ENCODE measurements around the gene WNT2B. TPM values are rescaled to one million over a fixed set of nuclear protein-coding genes. Genes with fewer than 3 reads are reported as not detected.
"Not testable (repeated sequence)": the region's sequence is repeated elsewhere in the genome, so short reads cannot be mapped to it uniquely, and the experiment has no call there.

The WNT2B gene
- total RNA-seq, 1 donor, result 2.2 TPM

GRCh38 chr1:112470966-112471365 is 37.8 kb upstream of the WNT2B start:
- Histone ChIP-seq H3K9me3 (ENCODE audit: low read depth, low read length) (no peaks in the 10 kb centered on the region), H2AFZ (ENCODE audit: low read length) (no peak overlapping the region), H3K27ac (ENCODE audit: low read depth, low read length) (no peak overlapping the region), H3K4me2 (ENCODE audit: insufficient read depth, low read length) (no peak overlapping the region), H4K20me1 (ENCODE audit: insufficient read depth, low read length) (no peaks in the 10 kb centered on the region), H3K36me3 (ENCODE audit: insufficient read depth, low read length) (no peaks in the 10 kb centered on the region), H3K4me1 (ENCODE audit: insufficient read depth, low read length) (peaks cover 3% of the 10 kb centered on the region), H3K79me2 (ENCODE audit: insufficient read depth, low read length) (no peaks in the 10 kb centered on the region), H3K27me3 (ENCODE audit: insufficient read depth, low read length) (no peaks in the 10 kb centered on the region), H3K4me3 (ENCODE audit: insufficient read depth, low read length) (no peak overlapping the region)
- no peak for TF ChIP-seq CTCF (IDR thresholded peaks at IDR 0.05; ENCODE audit: extremely low read depth, low read depth, low read length)
- DNase-seq (ENCODE audit: insufficient read length, low spot score, missing footprints), result no peak

GRCh38 chr1:112472142-112472541 is 36.6 kb upstream of the WNT2B start:
- Histone ChIP-seq H3K36me3 (ENCODE audit: insufficient read depth, low read length) (no peaks in the 10 kb centered on the region), H3K27me3 (ENCODE audit: insufficient read depth, low read length) (no peaks in the 10 kb centered on the region), H3K9me3 (ENCODE audit: low read depth, low read length) (no peaks in the 10 kb centered on the region), H3K4me1 (ENCODE audit: insufficient read depth, low read length) (no peaks in the 10 kb centered on the region), H2AFZ (ENCODE audit: low read length) (no peak overlapping the region), H4K20me1 (ENCODE audit: insufficient read depth, low read length) (no peaks in the 10 kb centered on the region), H3K27ac (ENCODE audit: low read depth, low read length) (no peak overlapping the region), H3K4me2 (ENCODE audit: insufficient read depth, low read length) (no peak overlapping the region), H3K4me3 (ENCODE audit: insufficient read depth, low read length) (no peak overlapping the region), H3K79me2 (ENCODE audit: insufficient read depth, low read length) (no peaks in the 10 kb centered on the region)
- no peak for TF ChIP-seq CTCF (IDR thresholded peaks at IDR 0.05; ENCODE audit: extremely low read depth, low read depth, low read length)
- no peak for DNase-seq (ENCODE audit: insufficient read length, low spot score, missing footprints)

- Histone ChIP-seq H3K27ac (ENCODE audit: low read depth, low read length) (no peak overlapping the region), H2AFZ (ENCODE audit: low read length) (no peak overlapping the region), H3K4me2 (ENCODE audit: insufficient read depth, low read length) (no peak overlapping the region), H3K4me1 (ENCODE audit: insufficient read depth, low read length) (no peaks in the 10 kb centered on the region), H4K20me1 (ENCODE audit: insufficient read depth, low read length) (no peaks in the 10 kb centered on the region), H3K9me3 (ENCODE audit: low read depth, low read length) (peaks cover 6% of the 10 kb centered on the region), H3K79me2 (ENCODE audit: insufficient read depth, low read length) (no peaks in the 10 kb centered on the region), H3K4me3 (ENCODE audit: insufficient read depth, low read length) (no peak overlapping the region), H3K36me3 (ENCODE audit: insufficient read depth, low read length) (no peaks in the 10 kb centered on the region), H3K27me3 (ENCODE audit: insufficient read depth, low read length) (no peaks in the 10 kb centered on the region)
- no peak for TF ChIP-seq CTCF (IDR thresholded peaks at IDR 0.05; ENCODE audit: extremely low read depth, low read depth, low read length)
- DNase-seq (ENCODE audit: insufficient read length, low spot score, missing footprints), result no peak
These were observed 31.2 kb upstream of the WNT2B start for GRCh38 chr1:112477550-112477949.

- Histone ChIP-seq H3K79me2 (ENCODE audit: insufficient read depth, low read length) (no peaks in the 10 kb centered on the region), H3K27ac (ENCODE audit: low read depth, low read length) (no peak overlapping the region), H3K4me2 (ENCODE audit: insufficient read depth, low read length) (no peak overlapping the region), H2AFZ (ENCODE audit: low read length) (no peak overlapping the region), H3K36me3 (ENCODE audit: insufficient read depth, low read length) (no peaks in the 10 kb centered on the region), H3K4me3 (ENCODE audit: insufficient read depth, low read length) (no peak overlapping the region), H3K4me1 (ENCODE audit: insufficient read depth, low read length) (no peaks in the 10 kb centered on the region), H3K9me3 (ENCODE audit: low read depth, low read length) (peaks cover 6% of the 10 kb centered on the region), H4K20me1 (ENCODE audit: insufficient read depth, low read length) (no peaks in the 10 kb centered on the region), H3K27me3 (ENCODE audit: insufficient read depth, low read length) (no peaks in the 10 kb centered on the region)
- no peak for TF ChIP-seq CTCF (IDR thresholded peaks at IDR 0.05; ENCODE audit: extremely low read depth, low read depth, low read length)
- DNase-seq (ENCODE audit: insufficient read length, low spot score, missing footprints), result no peak
These were observed 30.5 kb upstream of the WNT2B start for GRCh38 chr1:112478314-112478713.

GRCh38 chr1:112486063-112486462 is 22.7 kb upstream of the WNT2B start:
- not testable (repeated sequence) for H3K4me3 ChIP-seq (ENCODE audit: insufficient read depth, low read length); H3K4me2 ChIP-seq (ENCODE audit: insufficient read depth, low read length); H2AFZ ChIP-seq (ENCODE audit: low read length); H3K27me3 ChIP-seq (ENCODE audit: insufficient read depth, low read length); H3K4me1 ChIP-seq (ENCODE audit: insufficient read depth, low read length); H4K20me1 ChIP-seq (ENCODE audit: insufficient read depth, low read length); H3K79me2 ChIP-seq (ENCODE audit: insufficient read depth, low read length); H3K9me3 ChIP-seq (ENCODE audit: low read depth, low read length); H3K36me3 ChIP-seq (ENCODE audit: insufficient read depth, low read length); DNase-seq (ENCODE audit: insufficient read length, low spot score, missing footprints); H3K27ac ChIP-seq (ENCODE audit: low read depth, low read length)

- H3K79me2 ChIP-seq (ENCODE audit: insufficient read depth, low read length); H4K20me1 ChIP-seq (ENCODE audit: insufficient read depth, low read length); H2AFZ ChIP-seq (ENCODE audit: low read length); H3K36me3 ChIP-seq (ENCODE audit: insufficient read depth, low read length); H3K4me3 ChIP-seq (ENCODE audit: insufficient read depth, low read length); H3K27me3 ChIP-seq (ENCODE audit: insufficient read depth, low read length); H3K27ac ChIP-seq (ENCODE audit: low read depth, low read length); H3K4me2 ChIP-seq (ENCODE audit: insufficient read depth, low read length); DNase-seq (ENCODE audit: insufficient read length, low spot score, missing footprints); H3K9me3 ChIP-seq (ENCODE audit: low read depth, low read length); H3K4me1 ChIP-seq (ENCODE audit: insufficient read depth, low read length): not testable (repeated sequence)
These were observed 21.1 kb upstream of the WNT2B start for GRCh38 chr1:112487686-112488085.

Data from osteoblast (primary cell).